ENCODE measurements around the gene ACTL8.

ACTL8 gene

GRCh38 chr1:17798799-17799382 is 43.8 kb downstream of the ACTL8 start:
- no peak overlapping the region for H3K9ac ChIP-seq (ENCODE audit: low read length)
- no peak overlapping the region for H3K4me3 ChIP-seq (ENCODE audit: low read length)
- H2AFZ ChIP-seq (ENCODE audit: low read length), result no peak overlapping the region
- H3K4me1 ChIP-seq (ENCODE audit: low read length), result no peaks in the 10 kb centered on the region
- peaks cover 94% of the 10 kb centered on the region for H3K27me3 ChIP-seq (replicated peaks; ENCODE audit: insufficient read depth, low read length)
- H3K9me3 ChIP-seq (replicated peaks; ENCODE audit: insufficient read depth, low read length), result no peaks in the 10 kb centered on the region
- TF ChIP-seq EZH2phosphoT487 (IDR thresholded peaks at IDR 0.05; ENCODE audit: low read length) (no peak), CTCF (IDR thresholded peaks at IDR 0.05; ENCODE audit: low read length) (no peak), EZH2 (optimal IDR thresholded peaks at IDR 0.05; ENCODE audit: low read depth, low read length) (no peak)
- no peak overlapping the region for H3K4me2 ChIP-seq (ENCODE audit: low read depth, low read length)
- no peaks in the 10 kb centered on the region for H3K79me2 ChIP-seq (ENCODE audit: low read length)
- H3K27ac ChIP-seq (ENCODE audit: low read length), result no peak overlapping the region
- H3F3A ChIP-seq (ENCODE audit: insufficient read depth, low read length), result no peaks in the 10 kb centered on the region
- no peaks in the 10 kb centered on the region for H3K9me2 ChIP-seq (replicated peaks; ENCODE audit: insufficient read depth, low read length)
- no peak for DNase-seq
- H3K36me3 ChIP-seq (replicated peaks; ENCODE audit: insufficient read depth, low read length), result no peaks in the 10 kb centered on the region
- H4K20me1 ChIP-seq (ENCODE audit: insufficient read depth, low read length), result no peaks in the 10 kb centered on the region

- DNase-seq, result no peak
- Histone ChIP-seq H4K20me1 (ENCODE audit: insufficient read depth, low read length) (no peaks in the 10 kb centered on the region), H3K27me3 (replicated peaks; ENCODE audit: insufficient read depth, low read length) (peaks cover 94% of the 10 kb centered on the region), H3K4me3 (ENCODE audit: low read length) (no peak overlapping the region), H3K9me2 (replicated peaks; ENCODE audit: insufficient read depth, low read length) (no peaks in the 10 kb centered on the region), H3K36me3 (replicated peaks; ENCODE audit: insufficient read depth, low read length) (no peaks in the 10 kb centered on the region), H3K4me2 (ENCODE audit: low read depth, low read length) (no peak overlapping the region), H3K9ac (ENCODE audit: low read length) (no peak overlapping the region), H3K4me1 (ENCODE audit: low read length) (no peaks in the 10 kb centered on the region), H3K27ac (ENCODE audit: low read length) (no peak overlapping the region), H2AFZ (ENCODE audit: low read length) (no peak overlapping the region), H3K79me2 (ENCODE audit: low read length) (no peaks in the 10 kb centered on the region), H3F3A (ENCODE audit: insufficient read depth, low read length) (no peaks in the 10 kb centered on the region), H3K9me3 (replicated peaks; ENCODE audit: insufficient read depth, low read length) (no peaks in the 10 kb centered on the region)
- no peak for TF ChIP-seq EZH2 (optimal IDR thresholded peaks at IDR 0.05; ENCODE audit: low read depth, low read length)
- no peak for TF ChIP-seq CTCF (IDR thresholded peaks at IDR 0.05; ENCODE audit: low read length)
- no peak for TF ChIP-seq EZH2phosphoT487 (IDR thresholded peaks at IDR 0.05; ENCODE audit: low read length)
Observed at GRCh38 chr1:17799642-17800041, 44.5 kb downstream of the ACTL8 start.

GRCh38 chr1:17802164-17802563 is 47.0 kb downstream of the ACTL8 start:
- Histone ChIP-seq H3K9me3 (replicated peaks; ENCODE audit: insufficient read depth, low read length) (no peaks in the 10 kb centered on the region), H3K79me2 (ENCODE audit: low read length) (no peaks in the 10 kb centered on the region), H3K4me1 (ENCODE audit: low read length) (no peaks in the 10 kb centered on the region), H3K27ac (ENCODE audit: low read length) (no peak overlapping the region), H2AFZ (ENCODE audit: low read length) (no peak overlapping the region), H3F3A (ENCODE audit: insufficient read depth, low read length) (no peaks in the 10 kb centered on the region), H4K20me1 (ENCODE audit: insufficient read depth, low read length) (no peaks in the 10 kb centered on the region), H3K4me2 (ENCODE audit: low read depth, low read length) (no peak overlapping the region), H3K36me3 (replicated peaks; ENCODE audit: insufficient read depth, low read length) (no peaks in the 10 kb centered on the region), H3K4me3 (ENCODE audit: low read length) (no peak overlapping the region), H3K9ac (ENCODE audit: low read length) (no peak overlapping the region), H3K27me3 (replicated peaks; ENCODE audit: insufficient read depth, low read length) (peaks cover 92% of the 10 kb centered on the region), H3K9me2 (replicated peaks; ENCODE audit: insufficient read depth, low read length) (no peaks in the 10 kb centered on the region)
- TF ChIP-seq CTCF (IDR thresholded peaks at IDR 0.05; ENCODE audit: low read length) (no peak), EZH2phosphoT487 (IDR thresholded peaks at IDR 0.05; ENCODE audit: low read length) (no peak), EZH2 (optimal IDR thresholded peaks at IDR 0.05; ENCODE audit: low read depth, low read length) (no peak)
- DNase-seq, result no peak
